ENCODE data around the gene TCF12.

DNA sequence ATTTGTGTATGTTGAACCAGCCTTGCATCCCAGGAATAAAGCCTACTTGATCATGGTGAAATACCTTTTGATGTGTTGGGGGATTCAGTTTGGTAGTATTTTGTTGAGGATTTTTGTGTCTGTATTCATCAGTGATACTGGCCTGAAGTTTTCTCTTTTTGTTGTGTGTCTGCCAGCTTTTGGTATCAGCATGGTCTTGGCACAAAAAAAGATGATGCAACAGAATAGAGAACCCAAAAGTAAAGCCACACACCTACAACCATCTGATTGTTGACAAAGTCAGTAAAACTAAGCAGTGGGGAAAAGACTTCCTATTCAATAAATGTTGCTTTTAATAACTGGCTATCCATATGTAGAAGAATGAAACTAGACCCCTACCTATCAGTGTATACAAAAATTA, 77.6 kb downstream of the TCF12 start:
- TF ChIP-seq, protein P1, sequence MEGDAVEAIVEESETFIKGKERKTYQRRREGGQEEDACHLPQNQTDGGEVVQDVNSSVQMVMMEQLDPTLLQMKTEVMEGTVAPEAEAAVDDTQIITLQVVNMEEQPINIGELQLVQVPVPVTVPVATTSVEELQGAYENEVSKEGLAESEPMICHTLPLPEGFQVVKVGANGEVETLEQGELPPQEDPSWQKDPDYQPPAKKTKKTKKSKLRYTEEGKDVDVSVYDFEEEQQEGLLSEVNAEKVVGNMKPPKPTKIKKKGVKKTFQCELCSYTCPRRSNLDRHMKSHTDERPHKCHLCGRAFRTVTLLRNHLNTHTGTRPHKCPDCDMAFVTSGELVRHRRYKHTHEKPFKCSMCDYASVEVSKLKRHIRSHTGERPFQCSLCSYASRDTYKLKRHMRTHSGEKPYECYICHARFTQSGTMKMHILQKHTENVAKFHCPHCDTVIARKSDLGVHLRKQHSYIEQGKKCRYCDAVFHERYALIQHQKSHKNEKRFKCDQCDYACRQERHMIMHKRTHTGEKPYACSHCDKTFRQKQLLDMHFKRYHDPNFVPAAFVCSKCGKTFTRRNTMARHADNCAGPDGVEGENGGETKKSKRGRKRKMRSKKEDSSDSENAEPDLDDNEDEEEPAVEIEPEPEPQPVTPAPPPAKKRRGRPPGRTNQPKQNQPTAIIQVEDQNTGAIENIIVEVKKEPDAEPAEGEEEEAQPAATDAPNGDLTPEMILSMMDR (IDR thresholded peaks at IDR 0.05; ENCODE audit: low read length), result no peak
- TF ChIP-seq EZH2 (IDR thresholded peaks at IDR 0.05; ENCODE audit: borderline replicate concordance, low read length), result no peak
